GM10248 (cell line): ENCODE results near the gene CFC1.
"Not testable (repeated sequence)": the region's sequence is repeated elsewhere in the genome, so short reads cannot be mapped to it uniquely, and the experiment has no call there.

ENCODE experiments used
- CTCF ChIA-PET: fragments of 300-600 bp; sonication (Branson Sonifier 250); formaldehyde crosslinking; extraction: SDS; loops from one replicate; lab custom pipeline; 2021; ENCODE audit warnings: antibody characterized with exemption; lab: Yijun Ruan, JAX
- POLR2A ChIA-PET: fragments of 350-650 bp; sonication (Branson Sonifier 250); formaldehyde crosslinking; extraction: SDS; loops from one replicate; lab custom pipeline; 2020; ENCODE audit warnings: antibody characterized with exemption; lab: Yijun Ruan, JAX
- DNase-seq: peaks from one replicate; pipeline ENCODE4 v3.0.0; 2012; ENCODE audit errors: extremely low spot score

Gene CFC1

GRCh38 chr2:130542789-130543188 is 56.6 kb downstream of the CFC1 start:
- CTCF ChIA-PET, POLR2A ChIA-PET, DNase-seq: not testable (repeated sequence)
